Measurements from ENCODE around the gene ARVCF. TPM values are rescaled to one million over a fixed set of nuclear protein-coding genes. Genes with fewer than 3 reads are reported as not detected.
A peak's percentile ranks its signal among the peaks of the same experiment; 100 is the strongest.

Gene ARVCF
- total RNA-seq, 4 donors from 2014 or later = 10.7 to 21.2 (median 18.4) TPM

GRCh38 chr22:20029550-20030225 lies 13.1 kb upstream of the ARVCF start:
- Histone ChIP-seq H3K4me1 (peaks cover 0 to 4% (median 2%) of the 10 kb centered on the region in 4 donors), H3K27me3 (no peaks in the 10 kb centered on the region), H3K36me3 (peaks cover 0 to 5% (median 0%) of the 10 kb centered on the region in 3 donors), H3K9me3 (no peaks in the 10 kb centered on the region), H3K4me3 (no peak overlapping the region), H3K27ac (no peak overlapping the region)
- no peak for DNase-seq
- no peak for TF ChIP-seq POLR2A (IDR thresholded peaks at IDR 0.05)
- no peak for TF ChIP-seq CTCF (IDR thresholded peaks at IDR 0.05)

GRCh38 chr22:20028855-20029549 lies 12.4 kb upstream of the ARVCF start:
- no peak for DNase-seq
- TF ChIP-seq CTCF (IDR thresholded peaks at IDR 0.05) (no peak), POLR2A (IDR thresholded peaks at IDR 0.05) (no peak)
- H3K27me3 ChIP-seq = no peaks in the 10 kb centered on the region
- H3K4me1 ChIP-seq = peaks cover 0 to 4% (median 2%) of the 10 kb centered on the region in 4 donors
- no peaks in the 10 kb centered on the region for H3K9me3 ChIP-seq
- H3K36me3 ChIP-seq = peaks cover 0 to 5% (median 0%) of the 10 kb centered on the region in 3 donors
- no peak overlapping the region for H3K4me3 ChIP-seq
- H3K27ac ChIP-seq = no peak overlapping the region

- Histone ChIP-seq H3K27me3 (no peaks in the 10 kb centered on the region), H3K27ac (no peak overlapping the region), H3K9me3 (no peaks in the 10 kb centered on the region), H3K36me3 (peaks cover 0 to 5% (median 0%) of the 10 kb centered on the region in 3 donors), H3K4me3 (no peak overlapping the region), H3K4me1 (peaks cover 0 to 4% (median 2%) of the 10 kb centered on the region in 4 donors)
- peak in 1 of 3 donors; percentile 45 for DNase-seq
- TF ChIP-seq CTCF (IDR thresholded peaks at IDR 0.05) (peak in 4 of 6 experiments; percentile 25 to 54 (median 41)), POLR2A (IDR thresholded peaks at IDR 0.05) (no peak)
These were observed 11.6 kb upstream of the ARVCF start for GRCh38 chr22:20027966-20028854.

DNA sequence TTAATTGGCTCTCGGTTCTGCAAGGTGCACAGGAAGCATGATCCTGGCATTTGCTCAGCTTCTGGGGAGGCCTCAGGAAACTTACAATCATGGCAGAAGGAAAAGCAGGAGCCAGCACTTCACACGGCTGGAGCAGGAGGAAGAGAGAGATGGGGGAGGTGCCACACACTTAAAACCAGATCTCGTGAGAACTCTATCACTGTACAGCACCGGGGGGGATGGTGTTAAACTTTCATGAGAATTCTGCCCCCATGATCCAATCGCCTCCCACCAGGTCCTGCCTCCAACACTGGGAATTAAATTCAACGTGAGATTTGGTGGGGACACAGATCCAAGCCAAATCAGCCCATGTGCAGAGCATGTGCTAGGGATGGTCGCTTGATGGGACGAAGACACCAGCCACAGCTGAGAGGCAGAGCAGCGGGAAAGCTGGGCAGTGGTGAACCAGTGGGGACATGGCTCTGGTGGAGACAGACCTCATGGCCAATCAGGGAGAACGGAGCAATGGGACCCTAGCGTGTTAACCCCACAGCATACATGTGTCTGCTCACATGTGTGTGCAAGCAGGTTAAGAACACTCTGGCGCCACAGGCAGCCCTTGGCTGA lies 10.5 kb upstream of the ARVCF start:
- Histone ChIP-seq H3K4me1 (peaks cover 0 to 12% (median 6%) of the 10 kb centered on the region in 4 donors), H3K27ac (no peak overlapping the region), H3K4me3 (no peak overlapping the region), H3K9me3 (no peaks in the 10 kb centered on the region), H3K27me3 (no peaks in the 10 kb centered on the region), H3K36me3 (peaks cover 0 to 5% (median 0%) of the 10 kb centered on the region in 3 donors)
- TF ChIP-seq CTCF (IDR thresholded peaks at IDR 0.05) (no peak), POLR2A (IDR thresholded peaks at IDR 0.05) (no peak)
- peak in 1 of 3 donors; percentile 29 for DNase-seq
